WTC11 (cell line): Measurements from ENCODE around the gene SPNS3. TPM values are rescaled to one million over a fixed set of nuclear protein-coding genes. Genes with fewer than 3 reads are reported as not detected.

ENCODE experiments used
- ATAC-seq: fragments of 200-7000 bp; cut with Tn5 transposase; 2 replicates; pipeline ENCODE4 v1.10.0; 2021; ENCODE audit warnings: mild to moderate bottlenecking, moderate library complexity
- CTCF ChIA-PET: fragments of 300-600 bp; sonication (Branson Sonifier 250); formaldehyde crosslinking; loops from one replicate; lab custom pipeline; 2021; ENCODE audit warnings: antibody characterized with exemption; lab: Charles Lee
- POLR2A ChIA-PET: fragments of 350-600 bp; sonication (Branson Sonifier 250); formaldehyde crosslinking; loops from one replicate; lab custom pipeline; 2021; ENCODE audit warnings: antibody characterized with exemption; lab: Charles Lee
- DNase-seq: peaks from one replicate; pipeline ENCODE4 v3.0.0; 2021; ENCODE audit warnings: low spot score
- H3K27ac Mint-ChIP-seq: 2 replicates; pipeline ENCODE4 v1.8.0; 2021; ENCODE audit warnings: mixed read lengths
- H3K27me3 Mint-ChIP-seq: 2 replicates; pipeline ENCODE4 v1.8.0; 2021; ENCODE audit warnings: low read depth, mild to moderate bottlenecking, moderate library complexity, mixed read lengths
- H3K36me3 Mint-ChIP-seq: 2 replicates; pipeline ENCODE4 v1.8.0; 2021; ENCODE audit warnings: mixed read lengths
- H3K4me1 Mint-ChIP-seq: 2 replicates; pipeline ENCODE4 v1.8.0; 2022; ENCODE audit warnings: mixed read lengths
- H3K4me3 Mint-ChIP-seq: 2 replicates; pipeline ENCODE4 v1.8.0; 2021; ENCODE audit warnings: mild to moderate bottlenecking, moderate library complexity, mixed read lengths
- H3K9me3 Mint-ChIP-seq: 2 replicates; pipeline ENCODE4 v1.8.0; 2021; ENCODE audit warnings: mixed read lengths
- FOXP1 ChIP-seq: sonication (generic); formaldehyde crosslinking; IDR thresholded peaks from 2 replicates; pipeline ENCODE4 v1.8.0; 2022; ENCODE audit warnings: missing genetic modification reagents, mild to moderate bottlenecking, moderate library complexity, borderline replicate concordance
- GABPB1 ChIP-seq: sonication (generic); formaldehyde crosslinking; IDR thresholded peaks from 2 replicates; pipeline ENCODE4 v1.8.1; 2023; ENCODE audit warnings: mild to moderate bottlenecking, missing genetic modification reagents
- HMGA2 ChIP-seq: fragments of 250-450 bp; sonication (Bioruptor Pico); IDR thresholded peaks from 2 replicates; pipeline ENCODE4 v1.4.0; 2021; ENCODE audit warnings: mild to moderate bottlenecking, moderate library complexity
- JUN ChIP-seq: sonication (generic); formaldehyde crosslinking; IDR thresholded peaks from 2 replicates; pipeline ENCODE4 v1.8.0; 2023; ENCODE audit warnings: mild to moderate bottlenecking, missing genetic modification reagents
- NR1H2 ChIP-seq: sonication (generic); formaldehyde crosslinking; IDR thresholded peaks from 2 replicates; pipeline ENCODE4 v1.9.0; 2021; ENCODE audit warnings: mild to moderate bottlenecking, moderate library complexity, missing genetic modification reagents
- SOX15 ChIP-seq: fragments of 250-450 bp; sonication (Bioruptor Pico); IDR thresholded peaks from 2 replicates; pipeline ENCODE4 v1.9.0; 2021; ENCODE audit warnings: mild to moderate bottlenecking
- SP1 ChIP-seq: sonication (generic); formaldehyde crosslinking; conservative IDR thresholded peaks from 2 replicates; pipeline ENCODE4 v1.8.1; 2022; ENCODE audit warnings: missing genetic modification reagents
- TEAD4 ChIP-seq: sonication (generic); formaldehyde crosslinking; IDR thresholded peaks from 2 replicates; pipeline ENCODE4 v1.8.0; 2022; ENCODE audit warnings: mild to moderate bottlenecking, missing genetic modification reagents
- ZBTB21 ChIP-seq: sonication (generic); formaldehyde crosslinking; IDR thresholded peaks from 2 replicates; pipeline ENCODE4 v1.8.1; 2023; ENCODE audit warnings: mild to moderate bottlenecking, missing genetic modification reagents, borderline replicate concordance
- ZBTB43 ChIP-seq: sonication (generic); formaldehyde crosslinking; IDR thresholded peaks from 2 replicates; pipeline ENCODE4 v1.8.1; 2023; ENCODE audit warnings: mild to moderate bottlenecking, missing genetic modification reagents
- ZMAT4 ChIP-seq: fragments of 250-450 bp; sonication (Bioruptor Pico); IDR thresholded peaks from 2 replicates; pipeline ENCODE4 v1.9.0; 2021; ENCODE audit warnings: mild to moderate bottlenecking
- ZNF263 ChIP-seq: sonication (generic); formaldehyde crosslinking; IDR thresholded peaks from 2 replicates; pipeline ENCODE4 v1.8.1; 2022; ENCODE audit warnings: low read depth, mild to moderate bottlenecking, moderate library complexity, missing genetic modification reagents
- ZNF281 ChIP-seq: sonication (generic); formaldehyde crosslinking; IDR thresholded peaks from 2 replicates; pipeline ENCODE4 v1.8.0; 2023; ENCODE audit warnings: mild to moderate bottlenecking, missing genetic modification reagents
- ZNF396 ChIP-seq: fragments of 250-450 bp; sonication (Bioruptor Pico); IDR thresholded peaks from 2 replicates; pipeline ENCODE4 v1.8.0; 2021; ENCODE audit warnings: mild to moderate bottlenecking, moderate library complexity, borderline replicate concordance
- ZSCAN18 ChIP-seq: fragments of 250-450 bp; sonication (Bioruptor Pico); IDR thresholded peaks from 2 replicates; pipeline ENCODE4 v2.1.2; 2022; ENCODE audit warnings: mild to moderate bottlenecking, moderate library complexity
- total RNA-seq: library from RNA; stranded (reverse); gene quantifications from 3 replicates; pipeline ENCODE4 v1.2.3, GENCODE V29; 2021
- TF ChIP-seq, protein P1 (sequence below): fragments of 250-450 bp; sonication (Bioruptor Pico); IDR thresholded peaks from 2 replicates; pipeline ENCODE4 v1.9.0; 2021; ENCODE audit warnings: moderate library complexity, mild to moderate bottlenecking, inconsistent platforms, borderline replicate concordance

Gene SPNS3
- total RNA-seq, 1 experiment from 2014 or later: not detected

DNA sequence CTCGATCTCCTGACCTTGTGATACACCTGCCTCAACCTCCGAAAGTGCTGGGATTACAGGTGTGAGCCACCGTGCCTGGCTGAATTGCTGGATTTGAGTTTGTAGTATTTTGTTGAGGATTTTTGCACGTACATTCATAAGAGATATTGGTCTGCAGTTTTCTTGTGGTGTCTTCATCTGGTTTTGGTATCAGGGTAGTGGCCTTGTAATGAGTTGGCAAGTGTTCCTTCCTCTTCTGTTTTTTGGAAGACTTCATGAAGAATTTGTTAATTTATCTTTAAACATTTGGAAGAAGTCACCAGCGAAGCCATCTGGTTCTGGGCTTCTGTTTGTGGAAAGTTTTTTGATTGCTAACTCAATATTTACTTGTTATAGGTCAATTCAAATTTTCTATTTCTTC is 26.9 kb downstream of the SPNS3 start:
- H3K4me3 Mint-ChIP-seq: no peak overlapping the region
- CTCF ChIA-PET: no interaction called here
- POLR2A ChIA-PET: no interaction called here
- H3K36me3 Mint-ChIP-seq: no peaks in the 10 kb centered on the region
- no peaks in the 10 kb centered on the region for H3K4me1 Mint-ChIP-seq
- H3K27me3 Mint-ChIP-seq: peaks cover 8% of the 10 kb centered on the region; the same call in 1 of the 2 replicates
- DNase-seq: no peak
- TF ChIP-seq JUN (CRISPR knock-in tag) (no peak), GABPB1 (no peak), ZNF281 (CRISPR knock-in tag) (no peak)
- TF ChIP-seq, protein P1, sequence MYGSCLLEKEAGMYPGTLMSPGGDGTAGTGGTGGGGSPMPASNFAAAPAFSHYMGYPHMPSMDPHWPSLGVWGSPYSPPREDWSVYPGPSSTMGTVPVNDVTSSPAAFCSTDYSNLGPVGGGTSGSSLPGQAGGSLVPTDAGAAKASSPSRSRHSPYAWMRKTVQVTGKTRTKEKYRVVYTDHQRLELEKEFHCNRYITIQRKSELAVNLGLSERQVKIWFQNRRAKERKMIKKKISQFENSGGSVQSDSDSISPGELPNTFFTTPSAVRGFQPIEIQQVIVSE (CRISPR knock-in tag): no peak
- ATAC-seq: no peak
- peaks cover 14% of the 10 kb centered on the region for H3K9me3 Mint-ChIP-seq
- H3K27ac Mint-ChIP-seq: no peak overlapping the region

DNA sequence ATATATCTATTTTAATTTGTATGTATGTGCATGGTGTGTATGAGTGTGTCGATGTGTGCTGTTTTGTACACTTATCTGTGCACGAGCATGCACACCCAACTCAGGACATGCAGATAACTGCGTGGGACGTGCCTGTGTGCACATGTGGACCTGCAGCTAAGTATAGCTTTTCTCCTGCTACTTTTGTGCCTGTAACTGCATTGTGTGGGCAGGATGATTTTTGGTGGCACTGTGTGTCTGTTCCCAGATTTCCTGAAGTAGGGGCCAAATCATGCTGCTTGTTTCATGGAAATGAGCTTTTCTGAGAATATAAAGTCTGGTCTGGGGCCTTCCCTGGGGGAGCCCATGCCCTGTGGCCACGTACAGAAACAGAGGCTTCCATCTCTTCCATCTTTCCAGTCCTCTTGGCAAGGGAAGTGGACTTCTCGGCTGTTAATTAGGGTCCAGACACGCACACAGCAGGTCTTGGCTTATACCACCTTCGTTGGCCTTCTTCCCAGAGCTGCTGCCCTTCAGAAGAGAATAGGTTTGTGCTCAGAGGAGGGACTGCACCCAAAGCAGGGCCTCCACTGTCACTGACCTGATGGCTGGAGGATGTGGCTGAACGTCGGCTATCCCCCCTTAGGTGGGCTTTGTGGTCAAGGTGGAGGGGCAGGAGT is 30.2 kb downstream of the SPNS3 start:
- H3K36me3 Mint-ChIP-seq: no peaks in the 10 kb centered on the region
- ATAC-seq (no peak), DNase-seq (no peak)
- H3K9me3 Mint-ChIP-seq: peaks cover 14% of the 10 kb centered on the region
- H3K27ac Mint-ChIP-seq: no peak overlapping the region
- POLR2A ChIA-PET: no interaction called here
- H3K4me3 Mint-ChIP-seq: no peak overlapping the region
- no peak for TF ChIP-seq ZSCAN18 (CRISPR knock-in tag)
- H3K27me3 Mint-ChIP-seq: peaks cover 8% of the 10 kb centered on the region; the same call in 1 of the 2 replicates
- H3K4me1 Mint-ChIP-seq: no peaks in the 10 kb centered on the region
- CTCF ChIA-PET: no interaction called here

DNA sequence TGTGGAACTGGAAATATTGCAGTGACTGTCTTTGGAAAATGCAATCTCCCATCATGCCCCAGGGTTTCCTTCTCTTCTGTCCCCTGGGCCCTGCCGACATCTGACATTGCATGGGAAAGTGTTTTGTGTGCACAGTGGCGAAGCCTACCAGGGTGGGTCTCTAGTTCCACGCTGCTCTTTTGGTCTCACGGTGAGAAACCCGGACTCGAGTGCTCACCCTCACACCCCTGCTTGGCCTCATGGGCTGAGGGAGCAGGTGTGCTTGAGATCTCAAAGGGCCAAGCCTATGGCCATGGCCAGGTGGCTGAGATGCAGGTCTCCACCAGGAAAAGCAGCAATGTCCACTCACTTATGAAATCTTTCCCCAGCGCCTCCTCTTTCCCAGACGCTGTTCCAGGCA is 32.0 kb downstream of the SPNS3 start:
- no peak for TF ChIP-seq FOXP1 (CRISPR knock-in tag)
- TF ChIP-seq SP1: no peak
- DNase-seq (no peak), ATAC-seq (no peak)
- H3K27ac Mint-ChIP-seq: no peak overlapping the region
- ChIA-PET CTCF (no interaction called here), POLR2A (no interaction called here)
- H3K9me3 Mint-ChIP-seq: peaks cover 6% of the 10 kb centered on the region
- peaks cover 5% of the 10 kb centered on the region; the same call in 1 of the 2 replicates for H3K27me3 Mint-ChIP-seq
- no peaks in the 10 kb centered on the region for H3K4me1 Mint-ChIP-seq
- H3K4me3 Mint-ChIP-seq: no peak overlapping the region
- H3K36me3 Mint-ChIP-seq: no peaks in the 10 kb centered on the region

DNA sequence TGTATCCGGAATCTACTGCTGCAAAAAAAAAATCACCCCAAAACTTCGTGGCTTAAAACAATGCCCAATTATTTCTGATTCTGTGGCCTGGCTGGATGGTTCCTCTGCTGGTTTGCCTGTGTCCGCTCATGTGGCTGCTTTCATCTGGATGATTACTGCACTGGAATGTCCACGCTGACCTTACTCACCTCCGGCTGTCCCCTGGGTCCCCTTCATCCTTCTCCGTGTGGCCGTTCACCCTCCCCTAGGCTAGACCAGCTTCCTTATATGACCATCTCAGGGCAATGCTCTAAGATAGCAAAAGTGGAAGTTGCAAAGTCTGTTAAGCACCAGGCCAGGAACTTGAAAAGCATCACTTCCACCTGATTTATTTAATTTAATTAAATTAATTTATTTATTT is 33.5 kb downstream of the SPNS3 start:
- no peak overlapping the region; the same call in 1 of the 2 replicates for H3K27ac Mint-ChIP-seq
- no peaks in the 10 kb centered on the region for H3K36me3 Mint-ChIP-seq
- no peak for TF ChIP-seq ZNF263 (CRISPR knock-in tag)
- ATAC-seq (no peak), DNase-seq (no peak)
- no peaks in the 10 kb centered on the region for H3K4me1 Mint-ChIP-seq
- no peaks in the 10 kb centered on the region for H3K9me3 Mint-ChIP-seq
- H3K27me3 Mint-ChIP-seq: no peaks in the 10 kb centered on the region; the same call in 1 of the 2 replicates
- no peak overlapping the region for H3K4me3 Mint-ChIP-seq
- ChIA-PET POLR2A (no interaction called here), CTCF (no interaction called here)

DNA sequence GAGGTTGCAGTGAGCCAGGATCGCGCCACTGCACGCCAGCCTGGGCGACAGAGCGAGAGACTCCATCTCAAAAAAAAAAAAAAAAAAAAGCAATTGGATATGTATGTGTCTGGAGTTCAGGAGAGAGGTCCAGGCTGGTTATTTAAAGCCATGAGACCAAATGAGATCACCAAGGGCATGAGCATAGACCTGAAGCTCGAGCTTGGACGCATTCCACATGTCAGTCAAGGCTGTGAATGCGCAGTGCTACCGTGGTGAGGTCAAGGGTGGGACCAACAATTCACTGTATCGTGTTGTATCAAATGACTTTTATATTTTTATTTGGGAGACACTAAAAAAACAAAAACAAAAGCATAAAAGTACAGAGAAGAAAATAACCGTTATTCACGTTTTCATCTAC is 35.8 kb downstream of the SPNS3 start:
- H3K27ac Mint-ChIP-seq: no peak overlapping the region
- no peak overlapping the region for H3K4me3 Mint-ChIP-seq
- ChIA-PET CTCF (no interaction called here), POLR2A (no interaction called here)
- DNase-seq (no peak), ATAC-seq (no peak)
- H3K27me3 Mint-ChIP-seq: no peaks in the 10 kb centered on the region
- no peaks in the 10 kb centered on the region for H3K9me3 Mint-ChIP-seq
- no peaks in the 10 kb centered on the region for H3K4me1 Mint-ChIP-seq
- no peaks in the 10 kb centered on the region for H3K36me3 Mint-ChIP-seq
- no peak for TF ChIP-seq JUN (CRISPR knock-in tag)
- TF ChIP-seq TEAD4 (CRISPR knock-in tag): no peak
- no peak for TF ChIP-seq NR1H2 (CRISPR knock-in tag)
- TF ChIP-seq ZBTB21: no peak
- TF ChIP-seq HMGA2 (CRISPR knock-in tag): no peak
- no peak for TF ChIP-seq ZBTB43 (CRISPR knock-in tag)
- TF ChIP-seq ZSCAN18 (CRISPR knock-in tag): no peak
- TF ChIP-seq SOX15 (CRISPR knock-in tag): no peak
- no peak for TF ChIP-seq ZMAT4
- no peak for TF ChIP-seq ZNF396 (CRISPR knock-in tag)
- TF ChIP-seq GABPB1: no peak
